ENCODE measurements around the gene ARHGAP23.

The ARHGAP23 gene

GRCh38 chr17:38547444-38547843 is 119.2 kb downstream of the ARHGAP23 start:
- H3K9ac ChIP-seq (ENCODE audit: low read length) = no peak overlapping the region
- H4K20me1 ChIP-seq (ENCODE audit: low read depth, low read length) = no peaks in the 10 kb centered on the region
- H3F3A ChIP-seq (ENCODE audit: insufficient read depth) = no peaks in the 10 kb centered on the region
- no peaks in the 10 kb centered on the region for H3K9me2 ChIP-seq (replicated peaks; ENCODE audit: insufficient read depth, low read length)
- no peaks in the 10 kb centered on the region for H3K27me3 ChIP-seq (ENCODE audit: low read length)
- H2AFZ ChIP-seq (ENCODE audit: low read depth, low read length, severe bottlenecking) = no peak overlapping the region
- H3K4me2 ChIP-seq (ENCODE audit: low read depth, low read length, poor library complexity, severe bottlenecking) = no peak overlapping the region
- H3K4me3 ChIP-seq (ENCODE audit: insufficient read depth, low read length, poor library complexity, severe bottlenecking) = no peak overlapping the region
- TF ChIP-seq CTCF (IDR thresholded peaks at IDR 0.05; ENCODE audit: insufficient read depth, low read length, poor library complexity, severe bottlenecking) (no peak), EZH2phosphoT487 (conservative IDR thresholded peaks at IDR 0.05; ENCODE audit: low read length) (no peak)
- H3K36me3 ChIP-seq (ENCODE audit: low read length) = no peaks in the 10 kb centered on the region
- no peaks in the 10 kb centered on the region for H3K79me2 ChIP-seq (ENCODE audit: insufficient read depth, low read length)
- H3K27ac ChIP-seq (ENCODE audit: low read depth, low read length) = no peak overlapping the region
- no peaks in the 10 kb centered on the region for H3K9me3 ChIP-seq (ENCODE audit: insufficient read depth, low read length)

- no peaks in the 10 kb centered on the region for H3F3A ChIP-seq (ENCODE audit: insufficient read depth)
- no peak overlapping the region for H3K4me3 ChIP-seq (ENCODE audit: insufficient read depth, low read length, poor library complexity, severe bottlenecking)
- no peaks in the 10 kb centered on the region for H3K79me2 ChIP-seq (ENCODE audit: insufficient read depth, low read length)
- H3K4me2 ChIP-seq (ENCODE audit: low read depth, low read length, poor library complexity, severe bottlenecking) = no peak overlapping the region
- no peaks in the 10 kb centered on the region for H3K9me2 ChIP-seq (replicated peaks; ENCODE audit: insufficient read depth, low read length)
- H3K36me3 ChIP-seq (ENCODE audit: low read length) = no peaks in the 10 kb centered on the region
- no peak overlapping the region for H3K27ac ChIP-seq (ENCODE audit: low read depth, low read length)
- no peak for TF ChIP-seq EZH2phosphoT487 (conservative IDR thresholded peaks at IDR 0.05; ENCODE audit: low read length)
- no peak for TF ChIP-seq CTCF (IDR thresholded peaks at IDR 0.05; ENCODE audit: insufficient read depth, low read length, poor library complexity, severe bottlenecking)
- H4K20me1 ChIP-seq (ENCODE audit: low read depth, low read length) = no peaks in the 10 kb centered on the region
- no peak overlapping the region for H3K9ac ChIP-seq (ENCODE audit: low read length)
- no peaks in the 10 kb centered on the region for H3K27me3 ChIP-seq (ENCODE audit: low read length)
- no peaks in the 10 kb centered on the region for H3K9me3 ChIP-seq (ENCODE audit: insufficient read depth, low read length)
- H2AFZ ChIP-seq (ENCODE audit: low read depth, low read length, severe bottlenecking) = no peak overlapping the region
Measured at GRCh38 chr17:38549285-38549684, 121.0 kb downstream of the ARHGAP23 start.

- Histone ChIP-seq H3K27ac (ENCODE audit: low read depth, low read length) (no peak overlapping the region), H2AFZ (ENCODE audit: low read depth, low read length, severe bottlenecking) (no peak overlapping the region), H3K79me2 (ENCODE audit: insufficient read depth, low read length) (no peaks in the 10 kb centered on the region), H3K9me3 (ENCODE audit: insufficient read depth, low read length) (no peaks in the 10 kb centered on the region), H3K27me3 (ENCODE audit: low read length) (no peaks in the 10 kb centered on the region), H4K20me1 (ENCODE audit: low read depth, low read length) (no peaks in the 10 kb centered on the region), H3K4me2 (ENCODE audit: low read depth, low read length, poor library complexity, severe bottlenecking) (no peak overlapping the region), H3K4me3 (ENCODE audit: insufficient read depth, low read length, poor library complexity, severe bottlenecking) (no peak overlapping the region), H3F3A (ENCODE audit: insufficient read depth) (no peaks in the 10 kb centered on the region), H3K9me2 (replicated peaks; ENCODE audit: insufficient read depth, low read length) (no peaks in the 10 kb centered on the region), H3K36me3 (ENCODE audit: low read length) (no peaks in the 10 kb centered on the region), H3K9ac (ENCODE audit: low read length) (no peak overlapping the region)
- no peak for TF ChIP-seq CTCF (IDR thresholded peaks at IDR 0.05; ENCODE audit: insufficient read depth, low read length, poor library complexity, severe bottlenecking)
- TF ChIP-seq EZH2phosphoT487 (conservative IDR thresholded peaks at IDR 0.05; ENCODE audit: low read length) = no peak
Measured at GRCh38 chr17:38550661-38551060, 122.4 kb downstream of the ARHGAP23 start.
